ENCODE measurements around the gene RAD51D. TPM values are rescaled to one million over a fixed set of nuclear protein-coding genes. Genes with fewer than 3 reads are reported as not detected.

Gene RAD51D
- total RNA-seq, 1 donor from 2014 or later, result 12.4 TPM

DNA sequence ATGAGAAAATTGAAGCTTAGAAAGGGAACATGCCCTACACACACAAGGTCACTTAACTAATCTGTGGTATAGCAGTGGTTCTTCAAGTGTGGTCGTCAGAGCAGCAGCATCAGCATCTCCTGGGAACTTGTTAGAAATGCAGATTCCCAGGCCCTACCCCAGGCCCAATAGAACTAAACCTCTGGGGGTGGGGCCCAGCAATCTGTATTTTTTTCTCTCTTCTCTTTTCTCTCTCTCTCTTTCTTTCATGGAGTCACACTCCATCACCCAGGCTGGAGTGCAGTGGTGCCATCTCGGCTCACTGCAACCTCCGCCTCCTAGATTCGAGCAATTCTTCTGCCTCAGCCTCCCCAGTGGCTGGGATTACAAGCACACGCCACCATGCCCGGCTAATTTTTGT lies 18.6 kb upstream of the RAD51D start:
- H3K4me1 Mint-ChIP-seq (ENCODE audit: unreplicated experiment), result peaks cover 3% of the 10 kb centered on the region
- no peaks in the 10 kb centered on the region for H3K9me3 Mint-ChIP-seq
- H3K27me3 Mint-ChIP-seq, result no peaks in the 10 kb centered on the region
- H3K36me3 Mint-ChIP-seq, result peaks cover 12% of the 10 kb centered on the region
- DNase-seq (ENCODE audit: extremely low spot score, unreplicated experiment), result no peak
- H3K4me3 Mint-ChIP-seq, result no peak overlapping the region
- TF ChIP-seq, protein P1, sequence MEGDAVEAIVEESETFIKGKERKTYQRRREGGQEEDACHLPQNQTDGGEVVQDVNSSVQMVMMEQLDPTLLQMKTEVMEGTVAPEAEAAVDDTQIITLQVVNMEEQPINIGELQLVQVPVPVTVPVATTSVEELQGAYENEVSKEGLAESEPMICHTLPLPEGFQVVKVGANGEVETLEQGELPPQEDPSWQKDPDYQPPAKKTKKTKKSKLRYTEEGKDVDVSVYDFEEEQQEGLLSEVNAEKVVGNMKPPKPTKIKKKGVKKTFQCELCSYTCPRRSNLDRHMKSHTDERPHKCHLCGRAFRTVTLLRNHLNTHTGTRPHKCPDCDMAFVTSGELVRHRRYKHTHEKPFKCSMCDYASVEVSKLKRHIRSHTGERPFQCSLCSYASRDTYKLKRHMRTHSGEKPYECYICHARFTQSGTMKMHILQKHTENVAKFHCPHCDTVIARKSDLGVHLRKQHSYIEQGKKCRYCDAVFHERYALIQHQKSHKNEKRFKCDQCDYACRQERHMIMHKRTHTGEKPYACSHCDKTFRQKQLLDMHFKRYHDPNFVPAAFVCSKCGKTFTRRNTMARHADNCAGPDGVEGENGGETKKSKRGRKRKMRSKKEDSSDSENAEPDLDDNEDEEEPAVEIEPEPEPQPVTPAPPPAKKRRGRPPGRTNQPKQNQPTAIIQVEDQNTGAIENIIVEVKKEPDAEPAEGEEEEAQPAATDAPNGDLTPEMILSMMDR (conservative IDR thresholded peaks at IDR 0.05), result no peak
- H3K27ac Mint-ChIP-seq, result no peak overlapping the region

DNA sequence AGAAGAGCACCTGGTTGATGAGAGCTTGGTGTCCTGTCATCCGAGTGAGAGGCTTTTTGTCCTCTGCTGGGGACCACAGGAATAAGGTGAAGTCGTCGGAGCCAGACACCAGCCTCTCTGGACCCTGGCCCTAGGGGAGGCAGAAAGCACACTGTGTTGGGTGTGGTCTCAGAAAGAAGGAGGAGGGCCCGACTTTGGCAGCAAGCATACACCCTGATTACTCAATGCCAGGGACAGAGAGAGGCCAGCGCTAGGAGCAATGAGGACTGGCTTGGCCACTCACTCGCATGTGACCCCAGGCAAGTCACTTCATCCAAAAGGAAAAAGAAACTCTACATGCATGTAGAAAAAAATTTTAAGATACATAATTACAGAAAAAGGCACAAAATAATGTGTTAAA lies 15.7 kb upstream of the RAD51D start:
- Mint-ChIP-seq H3K9me3 (no peaks in the 10 kb centered on the region), H3K27me3 (no peaks in the 10 kb centered on the region), H3K27ac (no peak overlapping the region), H3K4me3 (no peak overlapping the region), H3K4me1 (ENCODE audit: unreplicated experiment) (no peaks in the 10 kb centered on the region), H3K36me3 (peaks cover 12% of the 10 kb centered on the region)
- TF ChIP-seq, protein P1 (conservative IDR thresholded peaks at IDR 0.05), result no peak
- no peak for DNase-seq (ENCODE audit: extremely low spot score, unreplicated experiment)

DNA sequence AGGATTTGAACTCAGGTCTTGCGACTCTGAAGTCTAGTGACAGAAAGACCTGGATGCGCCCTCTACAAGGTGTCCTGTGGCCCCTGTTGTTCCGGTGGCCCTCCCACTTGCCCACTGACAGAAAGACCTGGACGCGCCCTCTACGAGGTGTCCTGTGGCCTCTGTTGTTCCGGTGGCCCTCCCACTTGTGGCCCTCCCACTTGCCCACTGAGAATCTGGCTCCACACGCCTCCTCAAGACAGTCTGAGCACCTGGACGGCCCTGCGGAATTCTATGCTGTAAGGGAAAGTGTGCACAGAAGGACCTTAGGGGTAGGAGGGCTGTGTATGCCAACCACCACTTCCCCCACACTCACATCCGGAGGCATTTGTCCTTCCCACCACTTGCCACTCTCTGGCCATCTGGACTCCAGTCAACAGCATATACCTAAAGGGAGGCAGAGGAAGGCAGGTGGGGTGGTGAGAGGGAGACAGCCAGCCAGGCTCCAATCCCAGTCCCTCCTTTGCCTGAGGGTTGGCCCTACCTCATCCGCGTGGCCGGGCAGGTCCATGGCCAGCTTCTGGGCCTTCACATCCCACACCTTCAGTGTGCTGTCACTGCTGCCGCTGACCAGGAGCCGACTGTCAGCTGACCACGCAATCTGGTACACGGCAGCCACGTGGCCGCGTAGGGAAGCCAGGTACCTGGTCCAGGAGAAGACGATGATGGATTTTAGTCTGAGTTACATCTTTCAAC lies 13.3 kb upstream of the RAD51D start:
- H3K4me3 Mint-ChIP-seq, result no peak overlapping the region
- no peak overlapping the region for H3K27ac Mint-ChIP-seq
- H3K36me3 Mint-ChIP-seq, result peaks cover 12% of the 10 kb centered on the region
- H3K27me3 Mint-ChIP-seq, result no peaks in the 10 kb centered on the region
- TF ChIP-seq, protein P1 (conservative IDR thresholded peaks at IDR 0.05), result no peak
- H3K9me3 Mint-ChIP-seq, result no peaks in the 10 kb centered on the region
- DNase-seq (ENCODE audit: extremely low spot score, unreplicated experiment), result no peak
- H3K4me1 Mint-ChIP-seq (ENCODE audit: unreplicated experiment), result no peaks in the 10 kb centered on the region

DNA sequence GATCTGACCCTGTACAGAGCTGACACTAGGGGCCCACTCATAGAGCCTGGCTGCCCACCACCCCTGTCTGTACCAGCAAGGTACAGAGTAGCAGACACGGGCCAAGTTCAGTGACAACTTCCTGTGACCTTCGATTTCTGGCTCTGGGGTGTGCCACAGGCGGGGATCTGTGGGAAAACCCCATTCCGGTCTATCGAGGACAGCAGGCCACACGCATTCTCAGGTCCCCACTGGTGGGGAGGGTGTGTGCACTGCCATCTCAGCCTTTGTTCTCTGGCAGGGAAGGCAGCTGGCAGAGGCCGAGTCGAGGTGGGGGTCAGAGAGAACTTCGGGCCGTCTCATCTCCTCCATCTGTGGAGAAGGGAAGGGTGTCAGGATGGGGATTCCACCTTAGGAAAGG lies 12.4 kb upstream of the RAD51D start:
- Mint-ChIP-seq H3K4me3 (no peak overlapping the region), H3K27me3 (no peaks in the 10 kb centered on the region), H3K9me3 (no peaks in the 10 kb centered on the region), H3K27ac (no peak overlapping the region), H3K4me1 (ENCODE audit: unreplicated experiment) (no peaks in the 10 kb centered on the region), H3K36me3 (peaks cover 12% of the 10 kb centered on the region)
- TF ChIP-seq, protein P1 (conservative IDR thresholded peaks at IDR 0.05), result no peak
- no peak for DNase-seq (ENCODE audit: extremely low spot score, unreplicated experiment)

DNA sequence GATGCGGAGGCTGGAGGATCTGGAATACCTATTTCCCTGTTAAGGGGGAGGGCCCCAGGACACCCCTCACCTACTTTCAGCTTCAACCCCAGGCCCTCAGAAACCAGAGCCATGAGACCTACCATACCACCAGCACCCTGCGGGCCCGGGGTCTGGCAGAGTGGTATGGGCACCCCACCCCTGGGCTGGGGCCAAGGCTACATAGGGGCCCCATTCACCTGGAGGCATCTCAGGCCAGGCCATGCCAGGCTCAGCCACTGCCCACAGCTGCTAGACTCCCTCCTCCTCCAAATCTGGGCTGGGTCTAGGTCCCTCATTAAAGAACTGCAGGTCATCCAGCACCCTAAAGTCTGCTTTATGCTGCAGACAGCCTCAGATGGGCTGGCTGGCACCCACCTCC lies 10.7 kb upstream of the RAD51D start:
- Mint-ChIP-seq H3K36me3 (peaks cover 8% of the 10 kb centered on the region), H3K4me1 (ENCODE audit: unreplicated experiment) (no peaks in the 10 kb centered on the region), H3K4me3 (no peak overlapping the region), H3K27me3 (no peaks in the 10 kb centered on the region), H3K27ac (no peak overlapping the region), H3K9me3 (no peaks in the 10 kb centered on the region)
- TF ChIP-seq, protein P1 (conservative IDR thresholded peaks at IDR 0.05), result no peak
- no peak for DNase-seq (ENCODE audit: extremely low spot score, unreplicated experiment)

Measured in type B pancreatic cell (in vitro differentiated cells).